PC-9 (cell line): ENCODE measurements around the gene CABCOCO1.

Experiments used
- CTCF ChIP-seq: fragments of 200-600 bp; sonication (generic); conservative IDR thresholded peaks from 2 replicates; pipeline ENCODE4 v1.6.1; 2017; ENCODE audit warnings: mixed run types, antibody characterized with exemption, mild to moderate bottlenecking, moderate library complexity
- EZH2 ChIP-seq: fragments of 200-600 bp; sonication (generic); IDR thresholded peaks from 2 replicates; pipeline ENCODE4 v1.8.0; 2017; ENCODE audit warnings: antibody characterized with exemption, low read depth

DNA sequence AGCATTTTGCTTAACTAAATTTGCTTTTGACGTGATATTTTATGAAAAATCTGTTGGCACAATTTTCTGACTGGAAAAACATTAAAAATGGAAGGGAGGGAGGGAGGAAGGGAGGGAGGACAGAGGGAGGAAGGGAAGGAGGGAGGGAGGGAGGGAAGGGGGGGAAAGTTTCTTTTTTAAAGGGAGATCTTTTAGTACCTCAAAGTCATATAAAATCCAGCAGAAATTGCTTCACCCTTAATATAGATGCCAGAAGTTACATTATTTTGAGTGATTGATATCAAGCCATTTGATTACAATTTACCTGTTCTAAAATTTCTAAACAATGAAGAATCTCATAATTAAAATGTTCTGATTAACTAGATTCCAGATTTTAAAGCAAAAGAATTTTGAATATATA lies 68.9 kb downstream of the CABCOCO1 start:
- TF ChIP-seq CTCF = no peak
- TF ChIP-seq EZH2 = no peak
